Thyroid gland (tissue), 4 donors: ENCODE data around the gene FIBCD1. TPM values are rescaled to one million over a fixed set of nuclear protein-coding genes. Genes with fewer than 3 reads are reported as not detected.

Source experiments
- DNase-seq, 2 donors: peaks; one replicate each; pipeline ENCODE4 v3.0.0-alpha.2; 2019
- H3K27ac ChIP-seq, 3 donors: fragments of 200-600 bp; sonication (generic); 1 replicate in 2 of 3; 2 replicates in 1 of 3; pipeline ENCODE4 v1.5.1; 2016 to 2019; ENCODE audit warnings: mild to moderate bottlenecking in 1 of 3, moderate library complexity in 1 of 3
- H3K27me3 ChIP-seq: fragments of 200-600 bp; sonication (generic); one replicate; pipeline ENCODE4 v1.5.1; 2019
- H3K36me3 ChIP-seq, 2 donors: fragments of 200-600 bp; sonication (generic); one replicate each; pipeline ENCODE4 v1.5.1; 2016 to 2019
- H3K4me1 ChIP-seq, 2 donors: fragments of 200-600 bp; sonication (generic); one replicate each; pipeline ENCODE4 v1.5.1; 2017 to 2019
- H3K4me3 ChIP-seq, 3 donors: fragments of 200-600 bp; sonication (generic); replicated peaks in 1 of 3; 1 replicate in 2 of 3; 2 replicates in 1 of 3; pipeline ENCODE4 v1.5.1; 2016; ENCODE audit warnings: mild to moderate bottlenecking in 1 of 3
- H3K9me3 ChIP-seq: fragments of 200-600 bp; sonication (generic); one replicate; pipeline ENCODE4 v1.5.1; 2017
- POLR2A ChIP-seq, 2 donors: fragments of 450-650 bp; IDR thresholded peaks; one replicate each; pipeline ENCODE4 v1.6.1; 2017; ENCODE audit warnings: antibody characterized with exemption in 2 of 2, mild to moderate bottlenecking in 2 of 2, moderate library complexity in 1 of 2
- WGBS, 2 donors: methylation state at CpG; one replicate each; pipeline ENCODE4 v1.1.5; 2017; 5-methylcytosine and 5-hydroxymethylcytosine counted together
- intact Hi-C: fragments of 100-400 bp; cut with DNase I; formaldehyde crosslinking; loops from one replicate; pipeline ENCODE4 v1.15.1; 2023
- total RNA-seq, 4 donors: library from RNA; depleted of rRNA; stranded (reverse); fragments of >200 nt; gene quantifications; one replicate each; pipeline ENCODE4 v1.2.3, GENCODE V29; 2016
- TF ChIP-seq, protein P1 (sequence below), 6 experiments: fragments of 200-600 bp in 3 of 6; fragments of 450-650 bp in 3 of 6; sonication (generic) in 3 of 6; IDR thresholded peaks; one replicate each; pipeline ENCODE4 v1.5.1; 2016 to 2019; ENCODE audit warnings: antibody characterized with exemption in 6 of 6, mild to moderate bottlenecking in 2 of 6, inconsistent platforms in 1 of 6, moderate library complexity in 1 of 6

FIBCD1 gene
- total RNA-seq, 4 donors from 2014 or later = 0.11 to 0.13 TPM; not detected in 2

- no peak for TF ChIP-seq POLR2A (IDR thresholded peaks at IDR 0.05)
- TF ChIP-seq, protein P1, sequence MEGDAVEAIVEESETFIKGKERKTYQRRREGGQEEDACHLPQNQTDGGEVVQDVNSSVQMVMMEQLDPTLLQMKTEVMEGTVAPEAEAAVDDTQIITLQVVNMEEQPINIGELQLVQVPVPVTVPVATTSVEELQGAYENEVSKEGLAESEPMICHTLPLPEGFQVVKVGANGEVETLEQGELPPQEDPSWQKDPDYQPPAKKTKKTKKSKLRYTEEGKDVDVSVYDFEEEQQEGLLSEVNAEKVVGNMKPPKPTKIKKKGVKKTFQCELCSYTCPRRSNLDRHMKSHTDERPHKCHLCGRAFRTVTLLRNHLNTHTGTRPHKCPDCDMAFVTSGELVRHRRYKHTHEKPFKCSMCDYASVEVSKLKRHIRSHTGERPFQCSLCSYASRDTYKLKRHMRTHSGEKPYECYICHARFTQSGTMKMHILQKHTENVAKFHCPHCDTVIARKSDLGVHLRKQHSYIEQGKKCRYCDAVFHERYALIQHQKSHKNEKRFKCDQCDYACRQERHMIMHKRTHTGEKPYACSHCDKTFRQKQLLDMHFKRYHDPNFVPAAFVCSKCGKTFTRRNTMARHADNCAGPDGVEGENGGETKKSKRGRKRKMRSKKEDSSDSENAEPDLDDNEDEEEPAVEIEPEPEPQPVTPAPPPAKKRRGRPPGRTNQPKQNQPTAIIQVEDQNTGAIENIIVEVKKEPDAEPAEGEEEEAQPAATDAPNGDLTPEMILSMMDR (IDR thresholded peaks at IDR 0.05) = no peak
- intact Hi-C loops = no loop called here
- no peaks in the 10 kb centered on the region for H3K9me3 ChIP-seq
- H3K36me3 ChIP-seq = peaks cover 70 to 81% of the 10 kb centered on the region in 2 donors
- H3K4me3 ChIP-seq = no peak overlapping the region
- no peaks in the 10 kb centered on the region for H3K4me1 ChIP-seq
- H3K27me3 ChIP-seq = no peaks in the 10 kb centered on the region
- no peak overlapping the region for H3K27ac ChIP-seq
- 93 to 94% methylated on average over 24 to 25 of the region's 25 CpGs for WGBS, 2 donors
- DNase-seq = no peak
Measured at GRCh38 chr9:130887494-130888144, 51.4 kb downstream of the FIBCD1 start.

GRCh38 chr9:130886981-130887380, 52.1 kb downstream of the FIBCD1 start:
- 92 to 93% methylated on average over 23 of the region's 23 CpGs for WGBS, 2 donors
- TF ChIP-seq, protein P1 (IDR thresholded peaks at IDR 0.05) = no peak
- TF ChIP-seq POLR2A (IDR thresholded peaks at IDR 0.05) = no peak
- H3K9me3 ChIP-seq = no peaks in the 10 kb centered on the region
- no peak for DNase-seq
- intact Hi-C loops = no loop called here
- H3K27ac ChIP-seq = no peak overlapping the region
- H3K36me3 ChIP-seq = peaks cover 75 to 80% of the 10 kb centered on the region in 2 donors
- H3K4me3 ChIP-seq = no peak overlapping the region
- no peaks in the 10 kb centered on the region for H3K4me1 ChIP-seq
- no peaks in the 10 kb centered on the region for H3K27me3 ChIP-seq

DNA sequence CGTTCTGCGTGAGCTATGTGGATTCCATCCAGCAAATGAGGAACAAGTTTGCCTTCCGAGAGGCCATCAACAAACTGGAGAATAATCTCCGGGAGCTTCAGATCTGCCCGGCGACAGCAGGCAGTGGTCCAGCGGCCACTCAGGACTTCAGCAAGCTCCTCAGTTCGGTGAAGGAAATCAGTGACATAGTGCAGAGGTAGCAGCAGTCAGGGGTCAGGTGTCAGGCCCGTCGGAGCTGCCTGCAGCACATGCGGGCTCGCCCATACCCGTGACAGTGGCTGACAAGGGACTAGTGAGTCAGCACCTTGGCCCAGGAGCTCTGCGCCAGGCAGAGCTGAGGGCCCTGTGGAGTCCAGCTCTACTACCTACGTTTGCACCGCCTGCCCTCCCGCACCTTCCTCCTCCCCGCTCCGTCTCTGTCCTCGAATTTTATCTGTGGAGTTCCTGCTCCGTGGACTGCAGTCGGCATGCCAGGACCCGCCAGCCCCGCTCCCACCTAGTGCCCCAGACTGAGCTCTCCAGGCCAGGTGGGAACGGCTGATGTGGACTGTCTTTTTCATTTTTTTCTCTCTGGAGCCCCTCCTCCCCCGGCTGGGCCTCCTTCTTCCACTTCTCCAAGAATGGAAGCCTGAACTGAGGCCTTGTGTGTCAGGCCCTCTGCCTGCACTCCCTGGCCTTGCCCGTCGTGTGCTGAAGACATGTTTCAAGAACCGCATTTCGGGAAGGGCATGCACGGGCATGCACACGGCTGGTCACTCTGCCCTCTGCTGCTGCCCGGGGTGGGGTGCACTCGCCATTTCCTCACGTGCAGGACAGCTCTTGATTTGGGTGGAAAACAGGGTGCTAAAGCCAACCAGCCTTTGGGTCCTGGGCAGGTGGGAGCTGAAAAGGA, 53.3 kb downstream of the FIBCD1 start:
- no peak overlapping the region for H3K27ac ChIP-seq
- H3K4me1 ChIP-seq = no peaks in the 10 kb centered on the region
- no peak for TF ChIP-seq POLR2A (IDR thresholded peaks at IDR 0.05)
- TF ChIP-seq, protein P1 (IDR thresholded peaks at IDR 0.05) = no peak
- WGBS, 2 donors = 90 to 92% methylated on average over 35 of the region's 35 CpGs
- intact Hi-C loops = no loop called here
- no peaks in the 10 kb centered on the region for H3K9me3 ChIP-seq
- no peak overlapping the region for H3K4me3 ChIP-seq
- peaks cover 84 to 92% of the 10 kb centered on the region in 2 donors for H3K36me3 ChIP-seq
- no peak for DNase-seq
- no peaks in the 10 kb centered on the region for H3K27me3 ChIP-seq

- WGBS, 2 donors = 86 to 91% methylated on average over 46 to 47 of the region's 47 CpGs
- Histone ChIP-seq H3K9me3 (no peaks in the 10 kb centered on the region), H3K36me3 (peaks cover 92 to 93% of the 10 kb centered on the region in 2 donors), H3K4me3 (no peak overlapping the region), H3K27ac (no peak overlapping the region), H3K4me1 (no peaks in the 10 kb centered on the region), H3K27me3 (no peaks in the 10 kb centered on the region)
- TF ChIP-seq, protein P1 (IDR thresholded peaks at IDR 0.05) = no peak
- no peak for TF ChIP-seq POLR2A (IDR thresholded peaks at IDR 0.05)
- DNase-seq = no peak
- intact Hi-C loops = loop anchor here (5.0 kb wide), 1 partner anchor 62 kb away; no protein-coding TSS in a partner anchor
Measured at GRCh38 chr9:130884542-130885483, 54.2 kb downstream of the FIBCD1 start.
